Activated T-cell treated with anti-CD3 and anti-CD28 coated beads for 24 hours (primary cell): Measurements from ENCODE around the gene PEAK3.

Source experiments
- DNase-seq: peaks from one replicate; pipeline ENCODE4 v3.0.0-alpha.2; 2020; ENCODE audit warnings: low read depth

The PEAK3 gene

DNA sequence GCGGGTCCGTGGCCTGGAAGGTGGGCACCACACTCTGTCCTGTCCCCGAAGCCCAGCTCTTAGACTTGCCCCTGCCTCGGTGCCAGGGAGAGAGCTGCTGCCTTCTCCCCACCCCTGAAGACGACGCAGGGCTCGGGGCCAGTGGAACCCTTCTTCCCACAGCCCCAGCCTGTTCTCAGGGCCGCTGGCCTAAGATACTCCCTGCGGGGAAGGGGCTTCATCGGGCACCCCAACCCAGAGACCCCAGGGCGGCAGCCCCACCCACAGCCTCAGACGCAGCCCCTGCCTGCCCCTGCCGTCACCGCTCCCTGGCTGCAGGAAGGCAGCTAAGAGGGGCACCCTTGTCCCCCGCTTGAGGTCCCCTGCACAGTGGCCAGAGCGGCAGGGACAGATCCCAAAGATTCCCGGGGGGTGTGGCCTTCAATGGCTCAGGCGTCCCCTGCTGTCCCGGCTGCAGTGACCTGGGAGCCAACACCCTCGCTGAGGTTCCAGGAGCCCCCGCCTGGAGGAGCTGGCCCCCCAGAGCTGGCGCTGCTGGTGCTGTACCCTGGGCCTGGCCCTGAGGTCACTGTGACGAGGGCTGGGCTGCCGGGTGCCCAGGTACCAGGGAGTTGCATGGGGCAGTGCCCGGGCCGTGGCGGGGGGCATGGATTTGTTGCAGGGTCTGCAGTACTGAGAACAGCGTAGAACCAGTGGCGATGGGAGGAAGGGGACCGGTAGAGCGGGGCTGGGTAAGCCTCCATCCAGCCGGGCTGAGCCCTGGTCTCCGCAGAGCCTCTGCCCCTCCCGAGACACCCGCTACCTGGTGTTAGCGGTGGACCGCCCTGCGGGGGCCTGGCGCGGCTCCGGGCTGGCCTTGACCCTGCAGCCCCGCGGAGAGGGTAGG lies 31.9 kb downstream of the PEAK3 start:
- DNase-seq, result no peak

GRCh38 chr19:2249010-2249866 lies 32.7 kb downstream of the PEAK3 start, which contains the start of gene AMH:
Gene AMH, plus strand, starts transcription at chr19:2249323. Its CDS starts 10 bp downstream, at chr19:2249333.
- no peak for DNase-seq

- no peak for DNase-seq
Measured at GRCh38 chr19:2248136-2249009, 33.6 kb downstream of the PEAK3 start.

GRCh38 chr19:2247433-2248101 lies 34.4 kb downstream of the PEAK3 start:
- no peak for DNase-seq

DNA sequence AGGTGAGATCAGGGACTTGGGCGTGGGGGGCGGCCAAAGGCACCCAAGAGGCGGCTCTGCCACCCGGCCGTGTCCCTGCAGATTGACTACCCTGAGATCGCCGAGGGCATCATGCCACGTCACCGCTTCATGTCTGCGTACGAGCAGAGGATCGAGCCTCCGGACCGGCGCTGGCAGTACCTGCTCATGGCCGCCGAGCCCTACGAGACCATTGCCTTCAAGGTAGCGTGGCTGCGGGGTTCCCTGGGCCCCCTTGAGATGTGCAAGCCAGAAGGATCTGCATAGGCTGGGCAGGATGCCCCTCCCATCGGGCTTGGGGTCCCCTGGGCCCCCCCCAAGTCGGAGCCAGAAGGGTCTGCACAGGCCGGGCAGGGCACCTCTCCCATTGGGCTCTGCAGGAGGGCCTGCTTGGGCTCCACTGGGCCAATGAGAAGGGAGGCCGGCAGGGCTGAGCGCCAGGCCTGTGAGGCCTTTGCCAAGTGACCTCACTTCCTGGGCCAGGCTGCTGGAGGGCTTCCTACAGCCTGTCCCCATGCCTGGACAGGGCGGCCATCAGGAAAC lies 35.1 kb downstream of the PEAK3 start:
- no peak for DNase-seq

GRCh38 chr19:2246014-2246620 lies 35.9 kb downstream of the PEAK3 start:
- DNase-seq, result no peak

DNA sequence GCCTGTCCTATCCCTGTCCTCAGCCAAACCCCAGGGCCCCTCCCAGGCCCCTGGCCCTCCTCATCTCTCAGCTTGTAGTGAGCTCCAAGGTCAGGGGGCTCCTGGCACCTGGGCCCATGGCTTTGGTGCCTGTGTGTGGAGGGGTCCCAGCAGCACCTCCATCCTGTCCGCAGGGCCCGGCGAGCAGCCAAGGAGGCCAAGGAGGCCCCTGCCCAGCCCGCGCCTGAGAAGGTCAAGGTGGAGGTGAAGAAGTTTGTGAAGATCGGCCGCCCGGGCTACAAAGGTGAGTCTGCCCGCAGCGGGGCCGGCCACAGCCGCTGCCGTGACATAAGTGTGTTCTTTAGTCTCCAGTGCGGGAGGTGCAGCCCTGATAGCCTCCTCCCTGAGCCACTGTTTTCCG lies 36.7 kb downstream of the PEAK3 start:
- DNase-seq, result no peak

DNA sequence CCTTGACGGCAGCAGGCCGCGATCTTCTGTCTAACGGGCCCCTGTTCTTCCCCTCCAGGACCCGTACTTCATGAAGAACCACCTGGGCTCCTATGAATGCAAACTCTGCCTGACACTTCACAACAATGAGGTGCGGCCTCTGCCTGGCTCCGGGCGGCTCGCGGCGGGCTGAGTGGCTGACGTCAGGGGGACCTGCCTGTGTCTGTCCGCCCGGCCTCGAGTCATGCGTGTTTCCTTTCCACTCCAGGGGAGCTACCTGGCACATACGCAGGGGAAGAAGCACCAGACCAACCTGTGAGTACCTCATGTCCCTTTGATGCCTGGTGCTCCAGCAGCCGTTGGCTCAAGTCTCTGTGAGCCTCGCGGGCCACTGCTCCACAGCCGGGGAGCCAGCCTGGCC lies 37.5 kb downstream of the PEAK3 start:
- DNase-seq, result no peak

- no peak for DNase-seq
Measured at GRCh38 chr19:2244125-2244411, 37.9 kb downstream of the PEAK3 start.

GRCh38 chr19:2243274-2244124 lies 38.5 kb downstream of the PEAK3 start:
- DNase-seq, result no peak

GRCh38 chr19:2242816-2243215 lies 39.2 kb downstream of the PEAK3 start:
- no peak for DNase-seq

DNA sequence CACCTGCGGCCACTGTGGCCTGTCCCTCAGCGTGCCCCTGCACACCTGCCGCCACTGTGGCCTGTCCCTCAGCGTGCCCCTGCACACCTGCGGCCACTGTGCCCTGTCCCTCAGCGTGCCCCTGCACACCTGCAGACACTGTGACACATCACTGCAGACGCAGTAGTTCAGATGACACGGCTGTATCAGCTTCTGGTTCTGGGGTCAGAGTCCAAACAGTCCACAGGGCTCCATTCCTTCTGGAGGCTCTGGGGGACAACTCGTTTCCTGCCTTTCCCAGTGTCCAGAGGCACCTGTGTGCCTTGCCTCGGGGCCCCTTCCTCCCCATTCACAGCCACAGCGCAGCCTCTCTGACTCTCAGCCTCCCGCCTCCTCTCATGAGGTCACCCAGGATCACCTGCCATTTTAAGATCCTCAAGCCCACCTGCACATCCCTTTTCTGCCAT lies 39.9 kb downstream of the PEAK3 start:
- no peak for DNase-seq

DNA sequence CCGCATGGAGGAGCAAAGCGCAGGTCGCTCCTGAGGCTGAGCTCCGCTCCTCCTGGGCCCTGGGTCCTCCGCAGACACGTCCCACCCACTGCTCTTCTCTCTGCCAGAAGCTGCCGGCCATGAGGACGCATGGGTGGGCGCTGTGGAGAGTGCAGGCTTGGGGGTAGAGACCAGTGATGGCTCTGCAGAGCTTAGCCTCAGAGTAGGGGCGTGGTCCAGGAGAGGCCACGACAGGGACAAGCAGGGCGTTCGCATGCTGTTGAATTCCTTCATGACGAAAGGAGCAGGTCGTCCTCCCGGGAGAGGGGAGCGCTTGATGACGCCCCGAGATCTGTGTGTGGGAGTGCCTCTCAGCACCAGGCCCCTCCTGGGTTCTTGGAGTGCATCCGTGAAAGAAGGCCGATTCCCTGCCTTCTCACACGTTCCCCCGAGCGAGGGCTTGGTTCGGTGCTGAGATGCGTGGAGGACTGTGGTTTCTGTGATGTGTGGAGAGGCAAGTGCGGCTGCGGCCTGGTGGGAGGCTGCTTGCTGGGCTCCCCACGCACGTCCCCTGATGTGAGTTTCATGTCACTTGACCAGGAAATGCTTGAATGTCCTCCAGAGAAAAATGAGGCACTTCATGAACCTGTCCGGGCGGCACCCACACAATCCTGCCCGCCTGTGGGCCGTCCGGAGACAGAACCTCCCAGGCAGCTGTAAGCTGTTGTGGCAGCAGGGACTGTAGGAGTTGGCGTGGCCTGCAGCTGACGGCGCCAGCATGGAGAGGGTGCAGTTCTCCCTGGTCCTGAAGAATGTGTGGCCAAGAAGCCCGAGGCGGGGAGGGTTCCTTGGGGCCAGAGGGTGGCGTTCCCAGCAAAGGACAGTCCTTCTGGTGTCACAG lies 40.9 kb downstream of the PEAK3 start:
- DNase-seq, result no peak

- DNase-seq, result no peak
Measured at GRCh38 chr19:2239771-2240770, 41.9 kb downstream of the PEAK3 start.

DNA sequence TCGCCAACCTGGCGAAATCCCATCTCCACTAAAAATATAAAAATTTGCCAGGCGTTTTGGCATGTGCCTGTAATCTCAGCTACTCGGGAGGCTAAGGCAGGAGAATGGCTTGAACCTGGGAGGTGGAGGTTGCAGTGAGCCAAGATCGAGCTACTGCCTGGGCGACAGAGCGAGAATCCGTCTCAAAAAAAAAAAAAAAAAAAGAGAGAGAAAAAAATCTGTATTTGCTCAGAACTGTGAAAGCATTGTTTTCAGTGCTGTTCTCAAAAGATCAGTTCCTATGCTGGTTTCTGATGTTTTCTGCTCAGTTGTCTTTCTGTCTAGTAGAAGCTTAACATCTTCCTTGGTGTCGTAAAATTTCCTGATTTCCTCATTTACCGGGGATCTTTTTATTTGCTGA lies 42.8 kb downstream of the PEAK3 start:
- no peak for DNase-seq

DNA sequence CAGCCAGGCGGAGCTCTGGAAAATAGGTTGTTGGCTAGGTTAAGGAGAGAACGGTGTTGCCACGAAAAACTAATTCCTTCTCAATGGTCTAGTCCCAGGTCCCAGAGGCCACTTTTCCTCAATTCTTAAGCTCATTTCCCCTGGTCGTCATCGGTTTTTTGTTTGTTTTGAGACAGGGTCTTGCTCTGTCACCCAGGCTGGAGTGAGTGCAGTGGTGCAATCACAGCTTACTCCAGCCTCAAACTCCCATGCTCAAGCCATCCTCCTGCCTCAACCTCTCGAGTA lies 44.2 kb downstream of the PEAK3 start:
- no peak for DNase-seq

DNA sequence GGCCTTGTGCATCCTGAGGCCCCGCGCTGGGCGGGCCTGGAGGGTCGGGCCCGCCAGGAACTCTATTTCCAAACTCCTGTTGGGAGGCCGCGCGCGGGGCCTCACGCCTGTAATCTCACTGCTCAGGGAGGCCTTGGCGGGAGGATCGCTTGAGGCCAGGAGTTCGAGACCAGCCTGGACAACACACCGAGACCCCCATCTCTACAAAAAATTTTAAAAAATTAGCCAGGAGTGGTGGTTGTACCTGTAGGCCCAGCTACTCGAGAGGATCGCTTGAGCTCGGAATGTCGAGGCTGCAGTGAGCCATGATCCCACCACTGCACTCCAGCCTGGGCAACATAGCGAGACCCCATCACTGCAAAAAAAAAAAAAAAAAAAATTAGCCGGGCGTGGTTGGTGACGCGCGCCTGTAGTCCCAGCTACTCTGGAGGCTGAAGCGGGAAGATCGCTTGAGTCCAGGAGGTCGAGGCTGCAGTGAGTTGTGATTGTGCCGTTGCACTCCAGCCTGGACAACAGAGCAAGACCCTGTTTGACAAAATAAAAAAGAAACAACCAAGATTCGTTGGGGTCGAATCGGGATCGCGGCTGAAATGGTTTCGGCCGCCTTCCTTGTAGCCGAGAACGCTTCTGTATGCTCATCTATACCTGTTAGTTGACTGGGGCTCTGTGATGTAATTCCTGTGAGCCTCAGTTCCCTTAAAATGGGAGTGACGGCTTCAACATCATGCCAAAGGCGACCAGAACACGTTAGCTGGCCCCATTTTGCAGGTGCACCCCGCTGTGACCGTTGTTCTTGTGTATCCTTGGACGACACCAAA lies 44.7 kb downstream of the PEAK3 start:
- no peak for DNase-seq
